ENCODE results near the gene KANSL1. TPM values are rescaled to one million over a fixed set of nuclear protein-coding genes. Genes with fewer than 3 reads are reported as not detected.

Gene KANSL1
- total and polyA plus RNA-seq, 8 donors = 65.9 to 129 (median 79.0) TPM

- DNase-seq = no peak
- ATAC-seq = no peak
- Histone ChIP-seq H3K27ac (peak overlapping the region in 1 of 2 donors; percentile 7), H3K36me3 (no peaks in the 10 kb centered on the region), H3K27me3 (no peaks in the 10 kb centered on the region), H3K4me1 (peaks cover 35 to 67% of the 10 kb centered on the region in 2 donors), H3K9me3 (no peaks in the 10 kb centered on the region), H3K4me3 (no peak overlapping the region)
- TF ChIP-seq CTCF (IDR thresholded peaks at IDR 0.05) = no peak
- intact Hi-C loops (cut with DNase I) = no loop called here
Measured at GRCh38 chr17:46121165-46121764, 72.0 kb downstream of the KANSL1 start.

GRCh38 chr17:46120537-46120936 lies 72.7 kb downstream of the KANSL1 start:
- H3K4me1 ChIP-seq = peaks cover 33 to 60% of the 10 kb centered on the region in 2 donors
- H3K36me3 ChIP-seq = no peaks in the 10 kb centered on the region
- H3K4me3 ChIP-seq = no peak overlapping the region
- H3K27me3 ChIP-seq = no peaks in the 10 kb centered on the region
- H3K9me3 ChIP-seq = no peaks in the 10 kb centered on the region
- ATAC-seq (no peak), DNase-seq (no peak)
- TF ChIP-seq CTCF (IDR thresholded peaks at IDR 0.05) = no peak
- no peak overlapping the region for H3K27ac ChIP-seq
- intact Hi-C loops (cut with DNase I) = no loop called here

GRCh38 chr17:46120078-46120477 lies 73.2 kb downstream of the KANSL1 start:
- peaks cover 33 to 57% of the 10 kb centered on the region in 2 donors for H3K4me1 ChIP-seq
- DNase-seq (no peak), ATAC-seq (no peak)
- TF ChIP-seq CTCF (IDR thresholded peaks at IDR 0.05) = no peak
- H3K27ac ChIP-seq = no peak overlapping the region
- H3K4me3 ChIP-seq = no peak overlapping the region
- H3K36me3 ChIP-seq = no peaks in the 10 kb centered on the region
- intact Hi-C loops (cut with DNase I) = no loop called here
- H3K27me3 ChIP-seq = no peaks in the 10 kb centered on the region
- H3K9me3 ChIP-seq = no peaks in the 10 kb centered on the region

DNA sequence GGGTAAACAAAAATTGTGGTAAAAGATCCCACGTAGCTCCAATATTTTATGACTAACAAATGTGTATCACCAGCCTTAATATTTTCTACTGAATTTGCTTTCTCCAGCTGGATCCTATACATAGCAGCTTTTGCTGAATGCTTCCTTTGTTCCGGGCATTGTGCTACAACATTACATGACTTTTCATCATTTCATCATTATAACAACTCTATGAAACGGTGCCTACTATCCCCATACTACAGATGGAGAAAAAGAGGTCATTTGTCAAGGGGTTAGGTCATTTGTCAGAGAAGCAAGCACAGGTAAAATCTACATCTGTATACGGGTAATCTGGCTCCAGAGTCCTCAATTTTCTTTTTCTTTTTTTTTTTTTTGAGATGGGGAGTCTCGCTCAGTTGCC lies 74.3 kb downstream of the KANSL1 start:
- Histone ChIP-seq H3K36me3 (no peaks in the 10 kb centered on the region), H3K9me3 (no peaks in the 10 kb centered on the region), H3K4me3 (no peak overlapping the region), H3K27ac (no peak overlapping the region), H3K27me3 (no peaks in the 10 kb centered on the region), H3K4me1 (peaks cover 33 to 52% of the 10 kb centered on the region in 2 donors)
- peak in 1 of 4 donors; percentile 19 for DNase-seq
- no peak for ATAC-seq
- intact Hi-C loops (cut with DNase I) = no loop called here
- no peak for TF ChIP-seq CTCF (IDR thresholded peaks at IDR 0.05)

DNA sequence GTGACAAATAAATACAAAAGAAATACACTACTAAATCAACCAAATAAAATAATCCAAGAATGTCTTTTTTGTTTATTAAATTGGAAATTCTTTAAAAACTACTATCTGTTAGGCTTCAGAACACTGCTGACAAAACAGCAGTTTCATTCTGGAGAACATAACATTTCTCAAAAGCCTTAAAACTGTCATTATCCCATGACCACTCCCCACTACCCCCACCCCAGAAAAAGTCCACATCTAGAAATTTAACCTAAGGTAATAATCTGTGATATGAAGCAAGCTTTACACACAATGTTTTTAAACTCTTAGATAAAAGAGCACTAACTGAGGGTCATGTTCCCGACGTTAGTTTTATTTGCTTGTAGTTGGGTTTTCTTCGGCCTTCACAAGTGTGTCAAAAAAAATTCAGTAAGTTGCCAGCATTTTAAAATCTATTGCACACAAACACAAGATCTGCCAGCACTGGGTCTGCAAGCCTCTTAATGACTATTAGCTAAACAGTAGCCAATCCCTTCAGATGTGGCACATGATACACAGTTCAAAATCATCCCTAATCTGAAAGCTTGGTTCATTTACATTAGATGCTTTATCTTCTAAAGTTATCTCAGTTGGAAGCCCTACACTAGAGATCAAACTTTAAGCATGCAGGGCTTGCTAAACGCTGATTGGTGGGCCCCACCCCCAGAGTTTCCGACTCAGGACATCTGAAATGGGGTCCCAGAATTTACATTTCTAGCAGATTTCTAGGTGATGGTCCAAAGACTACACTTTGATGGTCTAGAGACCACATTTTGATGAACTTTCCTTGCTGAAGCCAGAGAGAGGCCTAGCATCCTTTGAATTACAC lies 75.2 kb downstream of the KANSL1 start:
- no peaks in the 10 kb centered on the region for H3K36me3 ChIP-seq
- no peak overlapping the region for H3K27ac ChIP-seq
- ATAC-seq (peak; percentile 33), DNase-seq (no peak)
- intact Hi-C loops (cut with DNase I) = no loop called here
- no peaks in the 10 kb centered on the region for H3K27me3 ChIP-seq
- TF ChIP-seq CTCF (IDR thresholded peaks at IDR 0.05) = no peak
- peaks cover 33 to 43% of the 10 kb centered on the region in 2 donors for H3K4me1 ChIP-seq
- H3K9me3 ChIP-seq = no peaks in the 10 kb centered on the region
- no peak overlapping the region for H3K4me3 ChIP-seq
